ENCODE measurements around the gene STS.

Gene STS

DNA sequence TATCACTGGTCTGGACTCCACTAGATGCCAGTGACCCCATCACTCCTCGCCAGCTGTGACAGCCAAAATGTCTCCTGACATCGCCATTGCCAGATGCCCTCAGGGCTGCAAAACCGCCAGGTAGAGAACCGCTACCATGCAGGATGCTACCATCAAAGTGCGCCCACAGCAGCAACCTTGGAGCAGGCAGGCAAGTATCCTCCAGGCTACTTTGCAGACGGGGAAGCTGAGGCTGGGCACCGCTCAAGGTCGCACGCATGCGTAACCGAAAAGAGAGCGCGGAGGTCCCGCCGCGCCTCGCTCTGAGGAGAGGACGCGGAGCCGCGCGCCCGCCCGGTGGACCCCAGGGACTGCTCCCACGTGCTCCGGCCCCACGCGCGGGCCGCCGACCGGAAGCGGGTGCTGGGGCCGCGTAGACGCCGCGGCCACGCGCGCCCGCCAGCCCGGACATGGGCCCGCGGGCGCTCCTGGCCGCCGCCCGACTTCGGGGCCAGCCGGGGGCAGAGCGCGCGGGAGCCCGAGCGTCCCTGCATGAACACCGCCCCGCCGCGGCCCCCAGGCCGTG is at the start of gene STS:
TSS of gene STS (plus strand) at position 300 of the 565 bp plus-strand sequence. CDS start 105,488 bp downstream, outside the sequence.
- no peak for DNase-seq

GRCh38 chrX:7100022-7100421 is 47.5 kb upstream of the STS start:
- no peak for DNase-seq

GRCh38 chrX:7102119-7102518 is 45.4 kb upstream of the STS start:
- no peak for DNase-seq

- DNase-seq: no peak
These were observed 40.9 kb upstream of the STS start for GRCh38 chrX:7106649-7107048.

DNA sequence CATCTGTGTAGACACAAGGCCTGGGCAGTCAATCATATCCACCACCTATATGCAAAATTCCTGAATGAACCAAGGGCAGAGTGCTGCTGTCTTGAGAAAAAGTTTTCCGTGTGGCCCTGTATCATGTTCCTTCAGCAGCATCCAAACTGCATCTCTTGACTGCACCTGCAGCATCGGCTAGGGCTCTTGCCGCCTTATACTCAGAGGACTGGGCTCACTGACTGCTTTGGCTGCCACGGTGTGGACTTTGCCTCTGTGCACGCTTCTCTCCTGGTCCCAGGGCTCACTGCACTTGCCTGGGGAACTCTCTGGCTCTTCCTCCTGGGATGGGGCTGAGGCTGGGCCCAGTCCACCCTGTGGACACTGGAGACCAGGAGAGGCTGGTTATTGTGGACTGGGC is 39.5 kb upstream of the STS start:
- DNase-seq: no peak

DNA sequence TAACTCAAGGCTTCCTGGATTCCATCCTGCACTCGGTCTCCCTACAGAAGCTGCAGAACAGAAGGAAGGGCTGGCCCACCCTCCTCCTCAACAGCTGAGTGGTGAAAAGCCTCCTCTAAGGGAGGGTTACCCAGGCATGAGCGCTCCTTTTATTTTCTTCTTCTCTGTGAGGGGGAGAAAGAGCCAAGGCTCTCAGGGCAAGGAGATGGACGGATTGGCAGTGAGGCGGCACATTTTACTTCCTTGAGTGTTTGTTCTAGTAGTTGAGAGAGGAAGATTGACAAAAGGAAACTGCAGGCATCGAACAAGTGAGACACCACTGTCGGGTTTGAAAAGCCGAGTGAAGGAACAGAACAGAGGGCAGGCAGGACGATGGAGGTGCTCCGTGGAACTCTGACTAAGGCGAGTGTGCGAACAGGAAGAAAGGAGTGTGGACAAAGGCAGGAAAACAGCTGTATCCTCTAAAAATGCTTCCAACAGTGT is 38.4 kb upstream of the STS start:
- no peak for DNase-seq

GRCh38 chrX:7109838-7110793 is 37.4 kb upstream of the STS start:
- no peak for DNase-seq

DNA sequence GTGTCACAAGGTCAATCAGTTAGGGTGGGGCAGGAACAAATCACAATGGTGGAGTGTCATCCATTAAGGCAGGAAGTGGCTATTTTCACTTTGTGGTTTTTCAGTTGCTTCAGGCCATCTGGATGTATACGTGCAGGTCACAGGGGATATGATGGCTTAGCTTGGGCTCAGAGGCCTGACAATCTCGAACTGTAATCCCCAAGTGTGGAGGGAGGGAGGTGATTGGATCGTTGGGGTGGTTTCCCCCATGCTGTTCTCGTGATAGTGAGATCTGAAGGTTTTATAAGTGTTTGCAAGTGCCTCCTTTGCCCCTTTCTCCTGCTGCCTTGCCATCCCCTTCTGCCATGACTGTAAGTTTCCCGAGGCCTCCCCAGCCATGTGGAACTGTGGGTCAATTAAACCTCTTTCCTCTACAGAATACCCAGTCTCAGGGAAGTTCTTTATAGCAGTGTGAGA is 36.7 kb upstream of the STS start:
- DNase-seq: no peak

DNA sequence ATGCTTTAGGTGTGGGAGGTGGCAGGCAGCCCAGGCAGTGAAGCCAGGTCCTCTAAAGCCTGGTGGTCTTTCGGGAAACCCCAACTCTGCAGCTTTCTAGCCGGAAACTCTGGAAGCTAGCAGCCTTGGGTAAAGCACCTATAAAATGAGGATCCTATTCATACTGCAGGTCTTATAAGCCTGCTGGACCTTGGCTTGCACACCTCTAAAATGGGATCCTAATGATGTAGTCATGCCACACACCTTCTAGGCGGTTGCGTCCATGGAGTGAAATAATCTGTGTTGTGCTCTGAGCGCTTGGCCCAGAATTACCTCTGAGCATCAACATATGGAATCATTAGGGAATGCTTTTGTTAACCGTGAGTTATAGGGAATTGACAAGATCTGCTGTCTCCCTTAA is 36.0 kb upstream of the STS start:
- no peak for DNase-seq

- DNase-seq: no peak
These were observed 35.4 kb upstream of the STS start for GRCh38 chrX:7112071-7112470.

- DNase-seq: no peak
These were observed 32.0 kb upstream of the STS start for GRCh38 chrX:7115557-7115956.

DNA sequence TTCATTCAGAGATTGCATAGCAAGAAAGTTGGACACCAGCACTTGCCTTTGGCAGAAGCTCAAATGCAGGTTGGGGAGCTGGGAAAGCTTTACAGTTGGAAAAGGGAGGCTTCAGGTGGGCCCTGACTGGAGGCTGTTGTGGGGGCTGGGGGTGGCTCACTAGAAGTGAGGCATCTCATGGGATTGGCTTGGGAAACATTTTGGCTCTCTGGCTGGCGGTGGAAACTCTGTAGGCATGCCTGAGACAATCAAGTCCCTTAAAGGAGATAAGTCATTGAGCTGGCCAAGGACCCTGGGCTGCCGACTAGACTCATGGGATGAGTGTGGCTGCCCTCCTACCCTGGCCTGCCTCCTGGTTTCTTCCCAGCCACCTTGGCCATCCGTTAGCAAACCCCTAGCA is 31.4 kb upstream of the STS start:
- DNase-seq: no peak

- DNase-seq: no peak
These were observed 29.9 kb upstream of the STS start for GRCh38 chrX:7117587-7117986.

DNA sequence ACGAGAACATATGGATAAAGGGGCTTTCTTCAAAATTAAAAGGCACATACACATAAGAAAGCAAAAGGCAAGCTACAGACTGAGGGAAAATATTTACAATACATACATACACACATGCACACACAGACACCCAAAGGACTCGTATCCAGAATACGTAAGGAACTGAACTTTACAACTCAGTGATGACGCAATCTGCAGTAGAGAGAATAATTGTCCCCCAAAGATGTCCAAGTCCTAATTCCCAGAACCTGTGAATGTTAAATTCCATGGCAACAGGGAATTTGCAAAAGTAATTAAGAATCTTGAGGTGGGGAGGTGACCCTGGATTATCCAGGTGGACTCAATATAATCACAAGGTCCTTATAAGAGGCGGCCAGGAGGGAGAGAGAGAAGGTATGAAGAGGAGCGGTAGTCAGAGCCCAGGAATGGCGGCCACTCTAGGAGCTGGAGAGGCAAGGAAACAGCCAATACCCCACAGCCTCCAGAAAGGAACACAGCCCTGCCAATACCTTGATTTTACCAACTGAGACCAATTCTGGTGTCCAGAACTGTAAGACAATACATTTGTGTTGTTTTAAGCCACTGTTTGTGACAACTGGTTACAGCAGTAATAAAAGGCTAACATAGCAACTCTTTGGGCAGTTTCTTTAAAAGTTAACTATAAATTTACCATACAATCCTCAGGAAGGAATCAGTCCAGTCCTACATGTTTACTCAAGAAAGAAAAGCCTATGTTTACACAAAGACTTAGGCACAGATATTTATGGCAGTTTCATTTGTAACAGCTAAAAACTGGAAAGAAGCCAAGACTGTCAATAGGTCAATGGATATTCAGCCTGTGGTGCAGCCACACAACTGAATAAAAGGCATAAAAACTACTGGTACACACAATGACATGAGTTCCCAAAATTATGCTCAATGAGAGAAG is 27.3 kb upstream of the STS start:
- DNase-seq: no peak

- DNase-seq: no peak
These were observed 26.7 kb upstream of the STS start for GRCh38 chrX:7120878-7121219.

- no peak for DNase-seq
These were observed 20.5 kb upstream of the STS start for GRCh38 chrX:7127056-7127455.

- no peak for DNase-seq
These were observed 15.9 kb upstream of the STS start for GRCh38 chrX:7131621-7132020.

DNA sequence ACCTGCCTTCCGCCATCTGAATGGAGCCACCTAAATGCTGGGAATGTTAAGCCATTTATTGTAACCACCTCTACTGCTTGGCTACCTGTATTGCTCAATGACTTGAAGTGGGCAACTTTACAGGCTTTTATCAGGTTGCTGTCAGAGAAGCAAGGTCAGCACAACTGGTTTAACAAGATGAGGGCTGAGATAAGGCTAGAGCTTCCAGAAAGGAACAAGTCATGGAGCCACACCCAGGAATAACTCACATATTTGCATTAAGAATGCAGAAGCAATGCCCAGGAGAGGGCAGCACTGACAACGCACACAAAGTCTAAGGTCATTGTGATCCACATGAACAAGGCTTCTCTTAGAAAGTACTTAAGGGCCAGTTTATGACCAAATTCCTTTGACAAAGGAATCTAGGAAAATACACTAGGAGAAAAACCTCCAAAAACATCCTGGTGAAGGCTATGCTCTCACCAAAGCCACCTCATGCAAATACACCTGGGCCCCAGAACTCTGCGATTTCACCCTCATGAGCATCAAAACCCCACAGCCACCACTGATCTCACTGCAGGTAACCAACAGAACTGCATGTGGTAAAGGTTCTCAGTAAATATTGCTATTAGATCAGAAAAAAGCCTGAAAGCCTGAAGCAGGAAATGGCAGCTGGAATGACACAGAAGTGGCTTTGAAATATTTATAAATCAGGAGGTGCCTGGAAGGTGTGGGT is 15.0 kb upstream of the STS start:
- DNase-seq: no peak

GRCh38 chrX:7133050-7133440 is 14.5 kb upstream of the STS start:
- DNase-seq: no peak

DNA sequence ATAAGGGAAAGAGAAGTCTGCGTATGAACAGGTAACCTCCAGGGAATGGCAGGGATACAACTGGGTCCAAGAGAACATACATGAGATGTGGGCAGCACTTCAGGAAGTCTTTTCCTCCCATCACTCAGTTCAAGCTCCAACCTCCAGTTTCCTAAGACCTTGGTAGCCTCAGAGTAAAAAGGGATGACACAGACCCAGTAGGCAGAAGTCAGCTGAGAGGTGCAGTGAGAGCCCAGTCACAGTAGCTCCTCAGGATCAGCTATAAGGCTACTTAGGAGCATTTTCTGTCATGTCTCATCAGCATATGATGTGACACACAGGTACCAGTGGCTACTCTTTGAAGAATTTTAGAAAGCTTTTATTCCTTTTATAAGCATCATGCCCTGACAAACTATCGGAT is 12.5 kb upstream of the STS start:
- DNase-seq: no peak

DNA sequence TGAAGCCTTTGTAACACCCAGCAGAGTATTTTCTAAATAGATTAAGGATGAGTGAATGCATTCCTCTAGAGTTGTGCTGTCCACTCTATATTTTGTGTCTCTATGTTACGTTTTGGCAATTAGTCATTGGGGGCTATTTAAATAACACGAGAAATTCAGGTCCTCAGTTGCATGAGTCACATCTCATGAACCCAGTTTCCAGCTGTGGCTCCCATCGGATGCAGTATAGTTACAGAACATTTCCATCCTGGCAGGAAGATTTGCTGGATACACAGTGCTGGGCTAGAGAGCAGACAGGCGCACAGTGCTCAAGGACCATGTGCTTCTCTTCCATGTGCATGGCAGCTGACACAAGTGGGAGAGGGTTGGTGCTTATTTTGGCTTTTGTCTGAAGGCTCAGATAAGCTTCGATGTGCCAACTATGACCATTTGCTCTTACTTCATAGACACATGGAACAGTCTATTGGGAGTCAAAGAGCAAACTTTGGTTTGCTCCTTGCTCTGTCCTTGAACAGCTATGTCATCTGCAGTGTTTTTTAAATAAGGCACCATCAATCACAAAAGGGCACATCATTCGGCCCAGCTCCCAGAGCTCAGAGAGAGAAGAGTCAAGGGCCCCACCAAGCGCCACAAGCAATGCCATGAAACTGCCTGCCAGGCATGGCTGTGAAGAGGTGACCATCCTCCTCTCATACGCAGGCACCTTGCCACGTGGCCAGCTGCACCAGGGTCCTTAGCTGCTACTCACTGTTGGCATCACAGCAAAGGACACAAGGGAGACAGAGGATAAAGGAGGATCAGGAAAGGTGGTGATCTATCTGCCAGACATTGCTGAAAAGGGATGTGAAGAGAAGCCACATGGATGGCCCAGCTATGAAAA is 8.1 kb upstream of the STS start:
- DNase-seq: no peak

DNA sequence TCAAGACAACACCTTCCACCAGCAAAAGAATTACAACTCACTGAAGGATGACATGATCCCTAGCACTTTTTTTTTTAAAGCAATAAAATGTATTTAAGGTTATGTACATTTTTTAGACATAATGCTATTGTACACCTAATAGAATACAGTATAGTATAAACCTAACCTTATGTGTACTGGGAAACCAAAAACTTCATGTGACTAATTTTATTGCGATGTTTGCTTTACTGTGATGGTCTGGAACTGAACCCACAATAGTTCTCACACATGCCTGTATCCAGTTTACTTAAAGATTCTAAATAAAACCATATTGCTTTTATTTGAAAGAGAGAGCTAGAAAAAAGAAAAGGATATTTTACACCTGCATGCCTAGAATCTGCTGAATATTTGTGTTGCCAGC is 4.4 kb upstream of the STS start:
- no peak for DNase-seq
